Cardiac muscle cell (in vitro differentiated cells and primary cell): Measurements from ENCODE around the gene SLC39A3. TPM values are rescaled to one million over a fixed set of nuclear protein-coding genes. Genes with fewer than 3 reads are reported as not detected.

Experiments
- DNase-seq, 2 donors: peaks; one replicate each; pipeline versions ENCODE4 v3.0.0 to v3.0.0-alpha.2; 2010 to 2017; ENCODE audit warnings: low read depth in 1 of 2, low spot score in 1 of 2
- H3K27ac ChIP-seq: fragments of 200-600 bp; sonication (generic); 2 replicates; pipeline ENCODE4 v1.5.1; 2016
- H3K27me3 ChIP-seq: fragments of 200-600 bp; sonication (generic); 2 replicates; pipeline ENCODE4 v1.6.0; 2016; ENCODE audit warnings: control low read depth
- H3K36me3 ChIP-seq: fragments of 200-600 bp; sonication (generic); 2 replicates; pipeline ENCODE4 v1.5.1; 2016; ENCODE audit warnings: control low read depth
- H3K4me1 ChIP-seq: fragments of 200-600 bp; sonication (generic); 2 replicates; pipeline ENCODE4 v1.8.1; 2017; ENCODE audit warnings: low read depth, mild to moderate bottlenecking, mixed run types
- H3K4me3 ChIP-seq: fragments of 200-600 bp; sonication (generic); 2 replicates; pipeline ENCODE4 v1.5.1; 2016; ENCODE audit warnings: mild to moderate bottlenecking
- H3K9me3 ChIP-seq: fragments of 200-600 bp; sonication (generic); 2 replicates; pipeline ENCODE4 v1.5.1; 2017; ENCODE audit warnings: low read depth, mild to moderate bottlenecking, control low read depth
- polyA plus RNA-seq: library from polyadenylated mRNA; unstranded; fragments of >200 nt; fragmentation: Nextera tagmentation; extraction: Ambion mirVana; gene quantifications from 2 replicates; pipeline ENCODE4 v1.2.1, GENCODE V29; 2016
- total RNA-seq: library from RNA; depleted of rRNA; stranded (reverse); fragments of >200 nt; gene quantifications from 2 replicates; pipeline ENCODE4 v1.2.3, GENCODE V29; 2016
- TF ChIP-seq, protein P1 (sequence below): IDR thresholded peaks from 2 replicates; pipeline ENCODE4 v1.5.1; 2012; ENCODE audit warnings: low read depth, mild to moderate bottlenecking, low read length

The SLC39A3 gene
- total and polyA plus RNA-seq, 2 experiments from 2014 or later = 29.4 to 46.0 TPM

DNA sequence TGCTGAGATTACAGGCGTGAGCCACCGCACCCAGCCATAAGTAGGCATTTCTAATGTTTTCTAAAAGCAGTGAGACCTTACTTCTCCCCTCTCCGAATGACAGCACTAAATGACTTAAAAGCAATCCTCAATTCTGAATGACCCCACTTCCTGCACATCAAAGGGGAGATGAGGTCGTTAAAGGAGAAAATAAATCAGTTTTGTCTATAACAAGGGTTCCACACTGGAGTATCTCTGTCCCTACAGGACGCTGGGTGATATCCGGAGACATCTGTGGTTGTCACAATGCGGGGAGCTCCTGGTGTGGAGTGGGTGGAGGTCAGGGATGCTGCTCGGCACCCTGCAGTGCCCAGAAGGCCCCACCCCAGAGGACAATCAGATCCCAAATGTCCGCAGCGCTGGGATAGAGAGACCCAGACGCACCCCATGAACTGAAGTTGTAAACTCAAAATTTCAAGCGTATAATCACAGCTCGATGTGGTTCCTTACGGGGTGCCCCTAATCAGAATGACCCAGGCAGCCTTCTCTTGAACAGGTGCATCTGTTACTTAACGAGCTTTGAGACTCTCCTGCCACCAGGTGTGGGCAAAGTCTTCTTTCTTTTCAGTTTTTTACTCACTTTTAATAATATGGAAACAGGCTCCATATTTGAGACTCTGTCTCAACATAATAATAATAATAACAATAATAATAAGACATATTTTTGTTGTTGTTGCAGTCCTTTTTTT lies 40.2 kb downstream of the SLC39A3 start:
- no peak for DNase-seq
- H3K4me3 ChIP-seq = no peak overlapping the region

DNA sequence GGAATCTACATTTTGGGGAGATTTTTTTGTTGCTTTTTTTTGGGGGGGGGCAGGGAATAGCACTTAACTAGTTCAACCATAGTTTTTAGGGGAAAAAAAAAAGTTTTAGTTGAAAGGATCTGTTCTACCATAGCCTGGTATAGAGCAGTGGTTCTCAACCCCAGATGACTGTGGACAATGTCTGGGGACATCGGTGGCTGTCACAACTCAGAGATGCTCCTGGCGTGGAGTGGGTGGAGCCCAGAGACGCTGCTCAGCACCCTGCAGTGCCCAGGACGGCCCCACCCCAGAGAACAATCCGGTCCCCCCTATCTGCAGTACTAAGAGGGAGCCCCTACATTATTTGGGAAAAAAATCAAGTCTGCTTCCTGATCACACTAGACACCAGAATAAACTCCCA lies 45.6 kb downstream of the SLC39A3 start:
- no peak for DNase-seq
- H3K9me3 ChIP-seq = no peaks in the 10 kb centered on the region
- no peak overlapping the region for H3K4me3 ChIP-seq
- H3K36me3 ChIP-seq = no peaks in the 10 kb centered on the region
- TF ChIP-seq, protein P1, sequence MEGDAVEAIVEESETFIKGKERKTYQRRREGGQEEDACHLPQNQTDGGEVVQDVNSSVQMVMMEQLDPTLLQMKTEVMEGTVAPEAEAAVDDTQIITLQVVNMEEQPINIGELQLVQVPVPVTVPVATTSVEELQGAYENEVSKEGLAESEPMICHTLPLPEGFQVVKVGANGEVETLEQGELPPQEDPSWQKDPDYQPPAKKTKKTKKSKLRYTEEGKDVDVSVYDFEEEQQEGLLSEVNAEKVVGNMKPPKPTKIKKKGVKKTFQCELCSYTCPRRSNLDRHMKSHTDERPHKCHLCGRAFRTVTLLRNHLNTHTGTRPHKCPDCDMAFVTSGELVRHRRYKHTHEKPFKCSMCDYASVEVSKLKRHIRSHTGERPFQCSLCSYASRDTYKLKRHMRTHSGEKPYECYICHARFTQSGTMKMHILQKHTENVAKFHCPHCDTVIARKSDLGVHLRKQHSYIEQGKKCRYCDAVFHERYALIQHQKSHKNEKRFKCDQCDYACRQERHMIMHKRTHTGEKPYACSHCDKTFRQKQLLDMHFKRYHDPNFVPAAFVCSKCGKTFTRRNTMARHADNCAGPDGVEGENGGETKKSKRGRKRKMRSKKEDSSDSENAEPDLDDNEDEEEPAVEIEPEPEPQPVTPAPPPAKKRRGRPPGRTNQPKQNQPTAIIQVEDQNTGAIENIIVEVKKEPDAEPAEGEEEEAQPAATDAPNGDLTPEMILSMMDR = no peak
- peaks cover 21% of the 10 kb centered on the region for H3K4me1 ChIP-seq
- H3K27me3 ChIP-seq = no peaks in the 10 kb centered on the region
- H3K27ac ChIP-seq = no peak overlapping the region

More for the DNA sequence above, 40.2 kb downstream of the SLC39A3 start:
- H3K4me1 ChIP-seq = peaks cover 18% of the 10 kb centered on the region
- no peak overlapping the region for H3K27ac ChIP-seq
- no peaks in the 10 kb centered on the region for H3K9me3 ChIP-seq
- TF ChIP-seq, protein P1 = no peak
- H3K27me3 ChIP-seq = peaks cover 25% of the 10 kb centered on the region
- H3K36me3 ChIP-seq = no peaks in the 10 kb centered on the region

DNA sequence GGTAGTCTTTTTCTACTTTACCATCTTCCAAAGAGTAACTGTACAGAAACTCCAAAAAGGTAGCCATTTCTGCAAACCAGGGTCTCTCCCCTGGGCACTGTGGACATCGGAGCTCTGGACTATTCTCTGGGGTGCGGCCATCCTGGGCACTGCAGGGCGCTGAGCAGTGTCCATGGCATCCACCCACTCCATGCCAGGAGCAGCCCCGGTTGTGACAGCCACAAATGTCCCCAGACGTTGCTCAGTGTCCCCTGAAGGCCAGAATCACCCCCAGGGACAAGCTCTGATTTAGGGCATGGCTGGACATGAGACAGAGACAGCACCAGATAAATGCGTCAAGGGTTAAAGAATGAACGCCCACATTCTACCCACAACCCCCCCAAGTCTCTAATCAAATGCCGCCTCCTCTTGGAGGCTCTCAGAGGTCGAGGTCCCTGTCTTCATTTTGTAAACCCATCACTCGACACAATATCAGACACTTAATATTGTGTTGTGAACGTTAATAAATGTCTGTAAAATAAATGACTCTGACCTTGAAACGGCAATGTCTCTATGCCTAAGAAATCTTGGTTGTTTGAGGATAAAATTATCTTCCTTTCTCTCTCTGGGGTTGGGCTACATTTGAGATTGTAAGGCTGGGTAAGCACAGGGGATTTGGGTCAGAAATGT lies 46.2 kb downstream of the SLC39A3 start:
- peaks cover 21% of the 10 kb centered on the region for H3K4me1 ChIP-seq
- no peaks in the 10 kb centered on the region for H3K9me3 ChIP-seq
- no peak overlapping the region for H3K27ac ChIP-seq
- H3K36me3 ChIP-seq = no peaks in the 10 kb centered on the region
- H3K27me3 ChIP-seq = no peaks in the 10 kb centered on the region
- TF ChIP-seq, protein P1 = no peak
- no peak for DNase-seq
- no peak overlapping the region for H3K4me3 ChIP-seq

DNA sequence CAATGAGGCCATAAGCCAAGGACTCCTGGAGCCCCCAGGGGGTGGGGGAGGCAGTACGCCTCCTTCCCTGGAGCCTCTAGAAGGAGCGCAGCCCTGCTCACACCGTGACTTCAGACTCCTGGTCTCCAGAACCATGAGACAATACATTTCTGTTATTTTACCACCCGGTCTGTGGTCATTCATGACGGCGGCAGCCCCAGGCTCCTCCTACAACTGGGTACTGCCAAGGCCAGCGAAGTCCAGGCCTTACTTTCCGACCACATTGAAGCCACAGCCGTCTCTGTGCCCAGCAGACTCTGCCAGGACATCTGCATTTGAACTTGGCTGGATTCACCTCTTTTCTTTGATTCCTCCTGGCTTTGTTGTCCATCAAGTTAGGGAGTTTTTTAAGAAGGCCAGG lies 47.9 kb downstream of the SLC39A3 start:
- no peak overlapping the region for H3K27ac ChIP-seq
- TF ChIP-seq, protein P1 = no peak
- H3K27me3 ChIP-seq = no peaks in the 10 kb centered on the region
- H3K9me3 ChIP-seq = no peaks in the 10 kb centered on the region
- H3K36me3 ChIP-seq = no peaks in the 10 kb centered on the region
- peaks cover 14% of the 10 kb centered on the region for H3K4me1 ChIP-seq
- DNase-seq = no peak
- no peak overlapping the region for H3K4me3 ChIP-seq

DNA sequence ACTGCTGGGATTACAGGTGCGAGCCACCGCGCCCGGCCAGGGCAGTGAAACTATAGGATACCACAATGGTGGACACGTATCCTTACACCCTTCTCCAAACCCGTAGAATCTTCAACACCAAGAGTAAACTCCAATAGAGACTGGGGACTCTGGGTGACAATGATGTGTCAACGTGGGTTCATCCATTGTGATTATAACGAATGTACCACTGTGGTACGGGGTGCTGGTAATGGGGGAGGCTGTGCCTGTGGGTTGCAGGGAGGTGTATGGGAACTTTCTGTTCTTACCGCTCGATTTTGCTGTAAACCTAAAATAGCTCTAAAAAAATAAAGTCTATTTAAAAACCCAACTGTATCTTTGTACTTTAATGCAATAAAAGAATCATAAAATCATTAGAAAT lies 49.0 kb downstream of the SLC39A3 start:
- H3K9me3 ChIP-seq = no peaks in the 10 kb centered on the region
- DNase-seq = no peak
- TF ChIP-seq, protein P1 = no peak
- no peak overlapping the region for H3K4me3 ChIP-seq
- H3K27ac ChIP-seq = no peak overlapping the region
- H3K36me3 ChIP-seq = no peaks in the 10 kb centered on the region
- no peaks in the 10 kb centered on the region for H3K27me3 ChIP-seq
- peaks cover 14% of the 10 kb centered on the region for H3K4me1 ChIP-seq
